Activated naive CD8-positive, alpha-beta T cell treated with anti-CD3 and anti-CD28 coated beads, Interleukin-2, amount 50 U/mL, for 16 hours (primary cell): ENCODE results near the gene PLOD1.
"Not testable (repeated sequence)": the region's sequence is repeated elsewhere in the genome, so short reads cannot be mapped to it uniquely, and the experiment has no call there.

ENCODE experiments used
- DNase-seq: peaks from one replicate; pipeline ENCODE4 v3.0.0-alpha.2; 2020; ENCODE audit warnings: low read depth, low spot score

The PLOD1 gene

GRCh38 chr1:11934302-11935056, at the start of gene PLOD1:
TSS of gene PLOD1 (plus strand) at chr1:11934717. CDS start at chr1:11934780, 63 bp downstream.
- DNase-seq: peak; percentile 74

DNA sequence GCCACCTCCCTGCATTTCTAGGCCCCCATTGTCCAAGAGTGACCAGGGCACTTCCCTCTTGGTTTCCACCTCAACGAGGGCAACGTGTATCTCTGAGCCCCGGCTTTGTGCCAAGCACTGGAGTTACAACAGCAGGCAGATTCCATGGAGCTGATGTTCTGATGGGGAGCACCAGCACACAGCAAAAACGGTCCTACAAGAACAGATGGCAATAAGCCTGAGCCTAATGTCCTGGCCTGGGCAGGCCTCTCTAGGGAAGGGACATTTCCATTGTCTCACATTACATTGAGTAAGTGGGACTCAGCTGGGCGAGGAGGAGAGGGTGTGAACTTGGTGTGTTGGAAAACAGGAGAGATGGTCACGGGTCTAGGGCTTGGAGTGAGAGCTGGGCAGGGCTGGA, 48.6 kb upstream of the PLOD1 start:
- no peak for DNase-seq

DNA sequence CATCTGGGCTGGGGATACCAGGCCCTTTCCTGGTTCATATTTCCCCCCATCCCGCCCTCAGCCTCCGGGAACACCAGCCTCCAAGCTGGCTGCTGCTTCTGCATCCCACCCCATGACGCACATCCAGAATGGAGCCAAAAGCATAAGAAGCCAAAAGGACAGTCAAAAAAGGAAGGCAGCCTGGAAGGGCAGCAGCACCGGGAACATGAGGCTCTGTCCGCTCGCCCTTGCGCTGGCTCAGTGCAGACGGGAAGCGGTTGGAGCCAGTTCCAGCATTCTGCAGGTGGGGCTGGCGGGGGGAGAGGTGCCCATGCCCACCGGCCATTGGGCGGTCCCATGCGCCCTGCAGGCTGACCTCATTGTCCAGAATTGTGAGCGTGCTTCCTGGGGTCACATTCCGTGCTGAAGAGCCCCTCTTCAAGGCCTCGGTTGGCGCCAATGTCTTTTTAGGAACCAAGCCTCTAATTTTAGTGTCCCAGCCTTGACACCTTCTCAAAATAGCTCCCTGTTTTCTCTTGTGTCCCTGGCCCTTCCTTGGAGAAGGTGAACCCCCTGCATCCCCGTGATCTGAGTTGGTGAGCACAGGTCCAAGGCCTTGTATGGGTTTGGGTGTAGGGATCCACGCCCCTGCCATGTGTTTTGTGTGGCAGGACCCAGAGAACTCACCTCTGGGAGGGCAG, 47.4 kb upstream of the PLOD1 start:
- DNase-seq: no peak

GRCh38 chr1:11887666-11888007, 46.9 kb upstream of the PLOD1 start:
- no peak for DNase-seq

DNA sequence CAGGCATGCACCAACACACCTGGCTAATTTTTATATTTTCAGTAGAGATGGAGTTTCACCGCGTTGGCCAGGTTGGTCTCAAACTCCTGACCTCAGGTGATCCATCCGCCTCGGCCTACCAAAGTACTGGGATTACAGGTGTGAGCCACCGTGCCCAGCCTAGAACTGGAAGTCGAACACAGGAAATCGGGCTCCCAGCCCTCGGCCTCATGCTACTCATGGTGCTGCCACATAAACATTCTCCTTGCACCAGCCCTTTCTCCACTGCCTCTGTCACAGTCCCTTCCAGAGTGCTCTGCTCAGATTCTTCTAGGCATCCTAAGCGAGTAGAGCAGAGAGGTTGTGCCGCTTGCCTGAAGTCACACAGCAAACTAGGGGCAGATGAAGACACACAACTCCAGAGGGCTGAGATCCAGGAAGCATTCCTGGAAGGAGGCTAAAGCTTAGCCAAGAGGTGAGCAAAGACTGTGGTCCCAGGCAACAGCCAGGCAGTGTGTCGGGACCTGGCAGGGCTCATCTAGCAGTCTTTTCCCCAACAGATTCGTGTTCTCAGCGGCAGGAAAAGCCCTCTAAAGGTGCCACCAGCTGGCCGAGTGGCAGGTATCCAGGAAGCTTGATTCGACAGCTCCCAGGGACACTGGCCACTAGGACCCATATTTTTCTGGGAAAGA, 46.2 kb upstream of the PLOD1 start:
- no peak for DNase-seq

- DNase-seq: no peak
Observed at GRCh38 chr1:11888877-11889208, 45.7 kb upstream of the PLOD1 start.

DNA sequence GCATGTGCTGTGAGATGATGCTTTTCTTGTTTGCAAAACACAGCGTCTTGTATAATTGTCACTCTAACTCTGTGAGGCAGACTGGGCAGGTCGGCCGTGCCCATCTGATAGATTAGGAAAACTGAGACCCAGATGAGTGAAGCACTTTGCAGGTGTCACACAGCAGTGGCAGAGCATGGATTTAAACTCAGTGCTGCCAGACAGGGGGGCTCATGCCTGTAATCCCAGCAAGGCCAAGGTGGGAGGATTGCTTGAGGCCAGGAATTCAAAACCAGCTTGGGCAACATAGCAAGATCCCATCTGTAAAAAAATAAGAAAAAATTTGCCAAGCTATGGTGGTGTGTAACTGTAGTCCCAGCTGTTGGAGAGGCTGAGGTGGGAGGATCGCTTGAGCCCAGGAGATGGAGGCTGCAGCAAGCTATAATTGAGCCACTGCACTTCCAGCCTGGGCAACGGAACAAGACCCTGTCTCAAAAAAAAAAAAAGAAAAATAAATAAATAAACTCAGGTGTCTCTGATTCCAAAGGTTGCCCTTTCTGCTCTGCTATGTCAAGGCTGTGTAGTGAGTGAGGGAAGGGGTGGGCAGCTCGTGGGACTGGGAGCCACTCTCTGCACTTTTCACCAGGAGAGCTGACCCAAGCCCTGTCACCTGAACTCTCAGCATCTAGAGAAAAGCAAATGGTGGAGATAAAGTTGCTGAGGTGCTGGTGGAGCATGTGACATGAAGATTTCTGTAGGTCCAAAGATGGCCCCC, 42.9 kb upstream of the PLOD1 start:
- DNase-seq: no peak

GRCh38 chr1:11893907-11894251, 40.6 kb upstream of the PLOD1 start:
- peak; percentile 38 for DNase-seq

DNA sequence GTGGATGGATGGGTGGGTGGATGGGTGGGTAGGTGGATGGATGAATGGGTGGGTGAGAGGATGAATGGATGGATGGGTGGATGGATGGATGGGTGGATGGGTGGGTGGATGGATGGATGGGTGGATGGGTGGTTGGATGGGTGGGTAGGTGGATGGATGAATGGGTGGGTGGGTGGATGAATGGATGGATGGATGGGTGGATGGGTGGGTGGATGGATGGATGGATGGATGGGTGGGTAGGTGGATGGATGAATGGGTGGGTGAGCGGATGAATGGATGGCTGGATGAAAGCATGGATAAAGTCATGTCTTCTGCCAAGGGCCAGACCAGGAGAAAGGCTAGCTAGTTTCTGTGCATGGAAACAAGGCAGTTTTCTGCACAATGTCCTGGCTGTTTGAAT, 40.0 kb upstream of the PLOD1 start:
- not testable (repeated sequence) for DNase-seq

- no peak for DNase-seq
Observed at GRCh38 chr1:11898086-11898785, 36.3 kb upstream of the PLOD1 start.

DNA sequence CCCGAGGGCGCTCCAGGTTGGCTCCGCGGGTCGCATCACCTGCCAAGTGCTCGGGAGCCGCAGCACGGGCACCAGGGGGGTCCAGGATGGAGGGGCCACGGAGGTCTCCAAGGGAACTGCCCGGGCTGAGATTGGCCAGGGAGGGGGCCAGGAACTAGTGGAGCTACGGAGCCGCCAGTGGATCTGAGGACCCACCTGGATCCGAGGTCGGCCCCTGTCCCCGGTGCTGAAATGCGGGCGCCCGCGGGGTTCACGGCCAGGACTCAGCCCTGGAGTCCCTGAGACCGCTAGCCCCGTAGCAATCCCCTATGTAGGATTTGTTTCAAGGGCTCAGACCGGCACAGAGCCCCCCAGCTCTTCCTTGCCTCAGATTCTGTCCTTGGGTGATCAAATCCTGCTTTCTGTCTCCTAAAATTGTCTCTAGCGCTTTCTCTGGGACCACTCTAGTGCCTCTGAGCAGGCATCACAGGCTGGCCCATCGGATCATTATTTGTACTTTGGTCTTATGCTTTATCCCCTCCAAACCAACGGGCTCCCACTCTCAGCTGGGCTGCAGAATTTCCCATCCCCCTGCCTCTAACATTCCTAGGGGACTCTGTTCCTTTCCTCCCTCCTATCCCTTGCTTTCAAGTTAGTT, 35.6 kb upstream of the PLOD1 start:
- DNase-seq: no peak

DNA sequence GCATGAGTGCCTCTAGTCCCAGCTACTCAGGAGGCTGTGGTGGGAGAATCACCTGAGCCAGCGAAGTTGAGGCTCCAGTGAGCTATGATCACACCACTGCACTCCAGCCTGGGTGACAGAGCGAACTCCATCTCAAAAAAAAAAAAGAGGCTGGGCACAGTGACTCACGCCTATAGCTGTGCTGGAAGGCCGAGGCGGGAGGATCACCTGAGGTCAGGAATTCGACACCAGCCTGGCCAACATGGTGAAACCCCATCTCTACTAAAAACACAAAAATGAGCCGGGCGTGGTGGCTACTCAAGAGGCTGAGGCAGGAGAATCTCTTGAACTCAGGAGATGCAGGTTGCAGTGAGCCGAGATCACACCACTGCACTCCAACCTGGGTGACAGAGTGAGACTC, 33.1 kb upstream of the PLOD1 start:
- not testable (repeated sequence) for DNase-seq

- no peak for DNase-seq
Observed at GRCh38 chr1:11903210-11903609, 31.3 kb upstream of the PLOD1 start.

- not testable (repeated sequence) for DNase-seq
Observed at GRCh38 chr1:11904156-11904555, 30.4 kb upstream of the PLOD1 start.

- no peak for DNase-seq
Observed at GRCh38 chr1:11904978-11905377, 29.5 kb upstream of the PLOD1 start.

- no peak for DNase-seq
Observed at GRCh38 chr1:11906870-11907269, 27.6 kb upstream of the PLOD1 start.

- peak; percentile 69 for DNase-seq
Observed at GRCh38 chr1:11907275-11908094, 27.0 kb upstream of the PLOD1 start.

- DNase-seq: peak; percentile 50
Observed at GRCh38 chr1:11908095-11908675, 26.3 kb upstream of the PLOD1 start.

GRCh38 chr1:11910914-11911228, 23.6 kb upstream of the PLOD1 start:
- not testable (repeated sequence) for DNase-seq

- DNase-seq: no peak
Observed at GRCh38 chr1:11912000-11912399, 22.5 kb upstream of the PLOD1 start.
